Mesodermal cell (in vitro differentiated cells): Measurements from ENCODE around the gene SDK2.

Source experiments
- H3K27ac ChIP-seq: 2 replicates; pipeline ENCODE4 v1.7.0; 2013; ENCODE audit warnings: mild to moderate bottlenecking, low read depth, low read length, moderate library complexity; ENCODE audit not compliant: severe bottlenecking
- H3K36me3 ChIP-seq: 2 replicates; pipeline ENCODE4 v1.7.1; 2013; ENCODE audit warnings: mild to moderate bottlenecking, low read length, moderate library complexity; ENCODE audit not compliant: control insufficient read depth, insufficient read depth
- H3K4me1 ChIP-seq: one replicate; pipeline ENCODE4 v1.7.1; 2013; ENCODE audit warnings: mild to moderate bottlenecking, low read length; ENCODE audit not compliant: insufficient read depth, control insufficient read depth, poor library complexity, severe bottlenecking
- H3K4me3 ChIP-seq: 2 replicates; pipeline ENCODE4 v1.7.0; 2013; ENCODE audit warnings: low read length, control low read depth, mild to moderate bottlenecking; ENCODE audit not compliant: insufficient read depth, poor library complexity, severe bottlenecking; ENCODE audit errors: extremely low read depth
- H3K9me3 ChIP-seq: 2 replicates; pipeline ENCODE4 v1.7.1; 2013; ENCODE audit warnings: mild to moderate bottlenecking, low read length, moderate library complexity; ENCODE audit not compliant: control insufficient read depth
- WGBS, 2 experiments: methylation state at CpG; one replicate each; pipeline ENCODE4 v1.1.5; 2013; ENCODE audit warnings: missing lambda C conversion rate in 2 of 2; ENCODE audit not compliant: insufficient coverage in 2 of 2; 5-methylcytosine and 5-hydroxymethylcytosine counted together

The SDK2 gene

DNA sequence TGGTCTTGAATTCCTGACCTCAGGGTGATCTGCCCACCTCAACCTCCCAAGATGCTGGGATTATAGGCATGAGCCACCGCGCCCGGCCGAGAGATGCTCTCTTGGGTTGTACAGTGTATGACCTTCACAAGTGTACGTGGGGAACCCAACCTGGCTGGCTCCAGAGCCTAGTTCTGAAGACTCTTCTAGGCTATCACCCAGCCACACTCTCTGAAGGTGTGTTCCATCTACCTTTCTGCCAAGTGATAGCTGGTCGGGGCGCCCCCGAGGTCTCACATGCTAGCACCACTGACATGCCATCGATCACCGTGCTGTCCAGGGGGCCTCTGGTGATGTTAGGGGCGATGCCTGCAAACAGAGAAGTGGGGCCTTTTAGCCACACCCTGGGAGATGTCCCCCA lies 210.7 kb downstream of the SDK2 start:
- WGBS, 2 experiments, result 93 to 100% methylated on average over 10 to 11 of the region's 11 CpGs

DNA sequence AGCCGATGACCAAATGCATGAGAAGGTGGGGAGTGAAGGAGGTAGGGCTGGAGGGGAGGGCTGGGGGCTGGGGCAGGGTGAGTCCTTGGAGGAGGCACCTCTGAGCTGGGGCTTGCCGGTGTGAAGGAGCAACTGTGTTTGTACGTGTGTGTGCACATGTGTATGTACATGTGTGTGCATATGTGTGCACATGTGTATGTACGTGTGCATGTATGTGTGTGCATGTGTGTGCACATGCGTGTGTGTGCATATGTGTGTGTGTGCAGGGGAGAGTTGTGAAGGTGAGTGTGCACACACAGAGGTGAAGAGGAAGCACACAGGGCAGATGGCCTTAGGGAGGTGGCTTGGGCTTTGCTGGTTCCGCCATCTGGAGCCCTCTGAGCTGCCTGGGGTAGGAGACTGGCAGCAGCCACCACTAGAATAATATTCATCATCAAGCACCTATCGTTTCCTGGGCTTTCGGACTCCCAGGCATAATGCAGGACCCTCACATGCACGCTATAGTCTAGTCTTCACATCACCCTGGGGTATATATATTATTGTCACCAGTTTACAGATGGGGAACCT lies 211.5 kb downstream of the SDK2 start:
- no peak overlapping the region for H3K4me3 ChIP-seq
- WGBS, 2 experiments, result 97% methylated on average over 5 to 8 of the region's 9 CpGs
- no peak overlapping the region for H3K27ac ChIP-seq
- peaks cover 20% of the 10 kb centered on the region for H3K4me1 ChIP-seq
- H3K9me3 ChIP-seq, result no peaks in the 10 kb centered on the region
- no peaks in the 10 kb centered on the region for H3K36me3 ChIP-seq

More for the DNA sequence above, 210.7 kb downstream of the SDK2 start:
- no peaks in the 10 kb centered on the region for H3K36me3 ChIP-seq
- H3K27ac ChIP-seq, result no peak overlapping the region
- no peaks in the 10 kb centered on the region for H3K9me3 ChIP-seq
- no peak overlapping the region for H3K4me3 ChIP-seq
- peaks cover 21% of the 10 kb centered on the region for H3K4me1 ChIP-seq

DNA sequence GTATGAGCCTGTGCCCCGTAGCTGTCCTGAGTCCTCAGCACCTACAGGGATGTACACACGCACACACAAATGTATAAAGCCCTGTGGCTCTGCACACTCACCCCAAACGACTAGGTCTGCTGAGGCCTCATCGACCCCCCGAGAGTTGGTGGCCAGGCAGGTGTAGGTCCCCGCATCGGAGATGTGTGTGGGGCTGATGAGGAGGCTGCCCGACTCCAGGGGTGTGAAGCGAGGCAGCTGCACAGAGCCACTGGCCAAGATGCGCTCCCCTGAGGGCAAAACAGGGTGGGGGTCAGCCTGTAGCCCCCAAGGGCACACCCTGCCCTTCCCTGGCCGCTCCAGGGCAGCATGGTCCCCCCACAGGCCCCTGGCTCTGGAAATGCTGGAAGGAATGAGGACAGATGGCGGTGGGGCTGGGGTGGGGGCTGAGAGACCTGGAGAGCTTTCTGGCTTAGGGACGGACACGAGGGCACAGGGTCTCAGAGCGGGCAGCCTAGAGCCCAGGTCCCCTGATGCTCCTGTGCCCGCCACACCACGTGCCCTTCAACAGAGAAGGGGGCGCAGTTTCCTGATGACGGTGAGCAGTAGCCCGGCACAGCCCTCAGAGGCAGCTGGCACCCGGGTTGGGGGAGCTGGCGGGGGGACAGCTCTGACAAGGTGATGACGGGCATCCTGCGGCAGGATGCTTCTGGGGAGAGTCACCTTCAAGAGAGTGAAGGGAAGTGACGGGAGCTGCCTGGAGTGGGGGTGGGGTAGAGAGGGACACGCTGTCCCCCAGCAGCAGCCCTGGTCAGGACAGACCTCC lies 212.6 kb downstream of the SDK2 start:
- Histone ChIP-seq H3K36me3 (no peaks in the 10 kb centered on the region), H3K9me3 (no peaks in the 10 kb centered on the region), H3K4me3 (no peak overlapping the region), H3K4me1 (peaks cover 9% of the 10 kb centered on the region), H3K27ac (no peak overlapping the region)
- WGBS, 2 experiments, result 93 to 95% methylated on average over 20 to 23 of the region's 26 CpGs

DNA sequence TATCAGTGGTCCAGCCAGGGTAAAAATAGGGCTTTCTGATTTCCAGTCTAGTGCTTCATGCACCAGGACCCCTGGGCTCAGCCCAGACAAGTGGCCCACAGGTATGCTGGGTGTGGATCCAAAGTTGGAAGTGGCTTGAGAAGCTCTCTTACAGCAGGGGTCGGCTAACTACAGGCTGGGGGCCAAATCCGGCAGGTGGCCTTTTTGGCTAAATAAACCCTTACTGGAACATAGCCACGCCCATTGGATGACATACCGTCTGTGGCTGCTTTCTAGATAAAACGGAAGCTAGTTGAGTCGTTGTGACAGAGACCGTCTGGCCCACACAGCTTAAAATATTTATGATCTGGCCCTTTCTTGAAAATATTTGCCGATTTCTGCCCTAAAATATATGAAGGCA lies 213.4 kb downstream of the SDK2 start:
- Histone ChIP-seq H3K36me3 (no peaks in the 10 kb centered on the region), H3K27ac (no peak overlapping the region), H3K4me1 (peaks cover 8% of the 10 kb centered on the region), H3K4me3 (no peak overlapping the region), H3K9me3 (no peaks in the 10 kb centered on the region)
- WGBS, 2 experiments, result 83 to 91% methylated on average over 8 of the region's 8 CpGs

DNA sequence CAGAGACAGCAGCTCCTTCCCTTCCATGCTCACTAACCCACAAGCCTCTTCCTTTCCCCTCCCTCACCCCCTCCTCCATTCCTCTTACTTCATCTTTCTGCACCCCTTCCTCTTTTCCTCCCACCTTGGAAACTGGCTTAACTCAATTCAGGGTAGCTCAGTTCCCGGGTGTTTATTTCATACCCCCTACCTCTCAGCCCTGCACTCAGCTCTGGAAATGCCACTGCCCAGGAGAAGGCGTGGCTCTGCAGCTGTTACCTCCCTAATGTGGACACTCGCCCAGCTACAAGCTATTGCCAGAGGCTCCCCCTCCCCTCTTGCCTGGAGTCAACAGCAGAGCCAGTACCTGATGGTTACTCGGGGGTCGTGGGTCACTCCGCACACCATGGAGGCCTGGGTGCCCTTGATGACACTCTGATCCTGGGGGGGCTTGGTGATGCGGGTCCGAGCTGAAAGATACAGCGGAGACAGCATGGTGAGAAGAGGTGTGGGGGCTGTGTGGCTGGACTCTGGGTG lies 214.0 kb downstream of the SDK2 start:
- 85 to 86% methylated on average over 9 of the region's 9 CpGs for WGBS, 2 experiments
- peaks cover 8% of the 10 kb centered on the region for H3K4me1 ChIP-seq
- H3K4me3 ChIP-seq, result no peak overlapping the region
- no peaks in the 10 kb centered on the region for H3K36me3 ChIP-seq
- no peaks in the 10 kb centered on the region for H3K9me3 ChIP-seq
- no peak overlapping the region for H3K27ac ChIP-seq

DNA sequence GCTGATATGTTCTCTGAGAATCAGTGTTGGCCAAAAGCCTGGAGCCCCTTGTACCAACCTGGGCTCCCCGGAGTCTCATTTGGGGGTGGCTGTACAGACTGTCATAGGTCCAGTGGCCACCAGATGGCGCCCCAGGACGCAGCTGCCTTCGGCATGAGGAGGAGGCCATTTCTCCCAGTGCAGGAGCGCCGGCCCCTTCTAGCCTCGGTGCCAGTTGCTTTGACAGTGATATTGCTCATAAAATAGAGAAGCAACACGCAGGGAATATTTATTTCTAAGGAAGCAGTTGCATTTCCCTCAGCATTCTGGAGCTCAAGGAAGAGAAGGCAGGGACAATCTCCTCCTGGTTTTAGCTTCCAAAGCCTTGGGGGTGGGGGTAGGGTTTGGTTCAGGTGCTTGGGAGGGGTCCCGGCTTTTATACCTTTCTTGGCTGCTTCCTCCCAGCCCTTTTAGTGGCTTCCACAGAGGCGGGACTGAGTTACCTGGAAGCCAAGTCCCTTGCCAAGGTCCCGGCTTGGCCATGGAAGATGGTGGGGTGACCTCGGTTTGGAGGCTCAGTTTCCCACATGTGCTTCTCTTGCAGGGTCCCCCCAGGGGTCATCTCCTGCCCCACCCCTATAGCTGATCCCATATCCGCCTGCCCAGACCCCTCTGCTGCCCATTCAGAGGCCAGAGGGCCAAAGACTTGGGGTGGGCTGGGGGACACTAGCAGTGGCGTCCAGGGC lies 214.6 kb downstream of the SDK2 start:
- 35 to 41% methylated on average over 12 of the region's 14 CpGs for WGBS, 2 experiments
- no peaks in the 10 kb centered on the region for H3K36me3 ChIP-seq
- no peaks in the 10 kb centered on the region for H3K9me3 ChIP-seq

DNA sequence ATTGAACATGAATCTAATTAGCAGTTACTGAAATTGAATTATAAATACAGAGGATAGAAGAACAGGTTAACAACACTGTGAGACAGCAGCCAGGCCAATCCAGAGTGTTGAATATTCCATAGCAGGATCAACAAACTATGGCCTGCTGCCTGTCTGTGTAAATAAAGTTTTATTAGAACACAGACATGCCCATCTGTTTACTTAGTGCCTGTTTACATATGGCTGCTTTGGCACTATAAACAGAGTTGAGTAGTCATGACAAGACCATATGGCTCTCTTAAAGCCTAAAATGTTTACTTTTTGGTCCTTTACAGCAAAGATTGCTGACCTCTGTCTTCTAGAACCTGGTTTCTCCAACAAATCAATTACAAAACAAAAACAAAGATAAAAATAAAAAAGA lies 217.0 kb downstream of the SDK2 start:
- Histone ChIP-seq H3K4me1 (peaks cover 8% of the 10 kb centered on the region), H3K4me3 (no peak overlapping the region)

More for the DNA sequence above, 214.6 kb downstream of the SDK2 start:
- Histone ChIP-seq H3K4me3 (no peak overlapping the region), H3K27ac (no peak overlapping the region), H3K4me1 (peaks cover 8% of the 10 kb centered on the region)

DNA sequence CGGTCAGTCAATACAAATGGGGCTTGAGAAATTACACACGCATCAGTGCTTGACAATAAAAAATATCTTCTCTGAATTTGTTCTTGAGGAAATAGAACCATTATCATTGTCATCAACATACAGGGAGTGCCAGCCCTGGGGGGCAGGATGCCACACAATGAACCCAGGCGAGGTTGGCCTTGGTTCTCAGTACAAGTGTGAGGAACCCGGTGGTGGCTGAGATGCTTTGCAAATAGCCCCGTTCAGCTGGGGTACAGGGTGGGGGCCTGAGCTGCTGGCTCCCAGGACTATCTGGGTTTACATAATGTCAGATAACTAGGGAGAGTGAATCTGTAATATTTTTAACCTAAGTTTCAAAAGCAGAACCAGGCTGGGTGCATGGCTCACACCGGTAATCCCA lies 219.7 kb downstream of the SDK2 start:
- Histone ChIP-seq H3K4me3 (no peak overlapping the region), H3K36me3 (peaks cover 16% of the 10 kb centered on the region), H3K27ac (no peak overlapping the region), H3K9me3 (no peaks in the 10 kb centered on the region), H3K4me1 (no peaks in the 10 kb centered on the region)
- WGBS, 2 experiments, result 84 to 100% methylated on average over 3 to 6 of the region's 6 CpGs

More for the DNA sequence above, 217.0 kb downstream of the SDK2 start:
- H3K36me3 ChIP-seq, result peaks cover 12% of the 10 kb centered on the region
- H3K9me3 ChIP-seq, result no peaks in the 10 kb centered on the region
- H3K27ac ChIP-seq, result no peak overlapping the region

DNA sequence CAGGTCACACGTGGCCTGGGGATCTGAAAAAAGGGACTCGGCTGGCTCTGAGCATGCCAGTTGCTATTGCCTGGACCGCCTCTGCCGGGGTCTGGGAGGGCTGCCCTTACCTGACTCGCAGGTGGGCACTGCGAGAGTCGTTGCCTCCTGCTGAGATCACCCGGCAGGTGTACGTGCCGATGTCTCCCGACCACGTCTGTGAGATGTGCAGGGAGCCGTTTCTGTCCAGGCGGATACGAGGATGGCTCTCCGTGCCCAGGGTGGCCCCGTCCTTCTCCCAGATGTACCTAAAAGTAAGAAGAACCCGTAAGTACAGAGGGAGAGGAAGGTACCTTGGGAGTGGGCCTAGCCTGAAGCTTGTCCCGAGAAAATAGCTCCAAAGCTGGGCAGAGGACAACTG lies 220.4 kb downstream of the SDK2 start:
- Histone ChIP-seq H3K9me3 (no peaks in the 10 kb centered on the region), H3K4me1 (no peaks in the 10 kb centered on the region), H3K4me3 (no peak overlapping the region), H3K36me3 (peaks cover 23% of the 10 kb centered on the region), H3K27ac (no peak overlapping the region)
- WGBS, 2 experiments, result 97% methylated on average over 14 to 19 of the region's 19 CpGs

DNA sequence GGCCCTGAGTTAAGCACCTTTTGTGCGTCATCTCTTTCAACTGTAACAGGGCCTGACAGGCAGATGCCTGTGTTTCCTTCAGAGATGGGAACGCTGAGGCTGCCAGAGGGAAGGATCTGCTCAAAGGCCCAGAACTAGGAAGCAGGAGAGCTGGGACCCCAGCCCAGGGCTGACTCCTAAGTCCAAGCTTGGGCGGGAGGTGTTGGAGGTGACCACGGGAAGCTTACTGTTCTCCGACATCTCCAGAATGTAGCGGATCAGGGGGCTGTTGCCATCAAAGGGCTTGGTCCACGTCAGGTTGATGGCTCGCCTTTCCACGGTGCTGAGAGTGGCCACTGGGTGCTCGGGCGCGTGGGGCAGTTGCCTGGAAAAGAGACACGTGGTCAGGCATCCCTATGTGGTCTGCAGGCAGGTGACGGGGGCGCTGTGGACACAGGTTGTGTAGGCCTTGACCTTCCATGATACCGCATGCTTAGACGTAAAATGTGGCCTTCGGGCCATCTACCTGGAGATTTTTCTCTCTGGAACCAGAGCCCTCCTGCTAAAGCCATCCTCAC lies 221.0 kb downstream of the SDK2 start:
- H3K4me1 ChIP-seq, result no peaks in the 10 kb centered on the region
- H3K9me3 ChIP-seq, result no peaks in the 10 kb centered on the region
- WGBS, 2 experiments, result 85 to 90% methylated on average over 13 to 17 of the region's 18 CpGs
- no peak overlapping the region for H3K27ac ChIP-seq
- no peak overlapping the region for H3K4me3 ChIP-seq
- H3K36me3 ChIP-seq, result peaks cover 25% of the 10 kb centered on the region
